NB4 (cell line): Measurements from ENCODE around the gene PAPSS1.

Experiments
- DNase-seq: peaks from one replicate; pipeline ENCODE4 v3.0.0; 2010; ENCODE audit warnings: low read depth
- H3K4me3 ChIP-seq: one replicate; pipeline ENCODE4 v1.5.1; 2011; ENCODE audit warnings: mild to moderate bottlenecking, low read depth, low read length, moderate library complexity
- CTCF ChIP-seq: IDR thresholded peaks from one replicate; pipeline ENCODE4 v1.5.1; 2012; ENCODE audit warnings: low read depth, low read length
- MAX ChIP-seq: IDR thresholded peaks from 2 replicates; pipeline ENCODE4 v1.6.1; 2011; ENCODE audit warnings: low read depth, low read length
- MYC ChIP-seq: IDR thresholded peaks from 2 replicates; pipeline ENCODE4 v1.6.1; 2011; ENCODE audit warnings: low read depth, low read length
- POLR2A ChIP-seq: IDR thresholded peaks from 2 replicates; pipeline ENCODE4 v1.6.1; 2011; ENCODE audit warnings: mild to moderate bottlenecking; ENCODE audit not compliant: insufficient read length; ENCODE audit errors: extremely low read depth

Gene PAPSS1

DNA sequence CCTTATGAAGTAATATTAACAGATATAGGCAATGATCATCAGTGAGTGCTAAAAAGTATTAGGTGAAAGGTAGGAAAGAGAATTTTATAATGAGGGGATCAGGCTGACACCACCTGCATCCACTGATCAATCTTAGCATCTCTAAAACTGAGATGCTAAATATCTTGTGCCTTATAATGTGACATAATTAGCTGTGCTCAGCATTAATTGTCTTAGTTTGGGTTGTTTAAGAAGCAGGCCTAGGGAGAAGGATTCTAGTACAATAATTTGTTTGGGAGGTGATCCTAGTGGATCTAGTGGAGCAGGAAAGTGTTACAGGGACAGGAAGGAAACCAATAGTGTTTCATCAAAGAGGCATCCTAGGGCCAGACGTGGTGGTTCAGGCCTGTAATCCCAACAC is 22.2 kb upstream of the PAPSS1 start:
- no peak for TF ChIP-seq MAX
- no peak for TF ChIP-seq CTCF
- no peak for TF ChIP-seq POLR2A
- no peak for DNase-seq

GRCh38 chr4:107740950-107741701 is 21.1 kb upstream of the PAPSS1 start:
- no peak for TF ChIP-seq CTCF
- no peak for DNase-seq
- H3K4me3 ChIP-seq: no peak overlapping the region

More for the DNA sequence above, 22.2 kb upstream of the PAPSS1 start:
- H3K4me3 ChIP-seq: no peak overlapping the region

- H3K4me3 ChIP-seq: no peak overlapping the region
- TF ChIP-seq MAX (no peak), POLR2A (no peak), MYC (no peak), CTCF (no peak)
- peak; percentile 18 for DNase-seq
Observed at GRCh38 chr4:107740381-107740780, 20.3 kb upstream of the PAPSS1 start.

- H3K4me3 ChIP-seq: no peak overlapping the region
- TF ChIP-seq CTCF (no peak), MAX (no peak)
- no peak for DNase-seq
Observed at GRCh38 chr4:107737450-107737849, 17.4 kb upstream of the PAPSS1 start.

DNA sequence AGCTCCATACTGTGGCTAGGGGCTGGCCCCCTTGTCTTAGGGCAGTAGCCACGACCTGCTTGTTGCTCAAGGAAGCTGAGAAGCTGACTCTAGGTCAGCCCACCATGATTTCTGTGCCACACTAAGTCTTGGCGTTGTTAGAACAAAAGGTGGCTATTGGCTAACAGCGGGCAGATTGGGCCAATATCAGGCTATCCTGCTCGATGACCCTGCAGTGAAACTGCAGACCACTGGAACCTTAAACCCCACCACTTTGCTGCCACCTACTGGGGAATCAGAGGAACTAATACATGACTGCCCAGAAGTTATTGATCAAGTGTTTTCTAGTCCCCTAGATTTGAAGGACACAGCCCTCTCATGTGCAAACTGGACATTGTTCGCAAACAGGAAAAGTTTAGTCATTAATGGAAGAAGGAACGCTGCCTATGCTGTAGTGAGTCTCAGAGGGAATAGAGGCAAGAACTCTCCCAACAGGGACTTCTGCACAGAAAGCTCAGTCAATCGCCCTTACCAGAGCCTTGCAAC is 17.0 kb upstream of the PAPSS1 start:
- DNase-seq: peak; percentile 68
- no peak overlapping the region for H3K4me3 ChIP-seq
- TF ChIP-seq POLR2A (no peak), CTCF (peak; percentile 62), MYC (no peak)

DNA sequence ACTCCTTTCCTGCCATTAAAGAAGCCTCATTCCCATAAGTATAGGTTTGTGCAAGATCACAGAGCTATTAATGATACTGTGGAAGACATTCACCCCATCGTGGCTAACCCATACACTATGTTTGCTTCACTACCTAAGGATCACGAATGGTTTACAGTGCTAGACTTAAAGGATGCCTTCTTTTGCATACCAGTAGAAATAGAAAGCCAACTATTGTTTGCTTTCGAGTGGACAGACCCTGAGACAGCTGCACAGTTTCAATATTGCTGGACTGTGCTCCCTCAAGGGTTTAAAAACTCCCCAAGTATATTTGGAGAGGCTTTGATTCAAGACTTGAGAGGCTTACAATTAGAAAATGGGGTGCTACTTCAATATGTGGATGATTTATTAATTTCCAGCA is 16.0 kb upstream of the PAPSS1 start:
- no peak overlapping the region for H3K4me3 ChIP-seq
- DNase-seq: no peak
- TF ChIP-seq POLR2A: no peak
- no peak for TF ChIP-seq MYC
- no peak for TF ChIP-seq CTCF
- no peak for TF ChIP-seq MAX
